Measurements from ENCODE around the gene HPSE2. TPM values are rescaled to one million over a fixed set of nuclear protein-coding genes. Genes with fewer than 3 reads are reported as not detected.

HPSE2 gene
- total RNA-seq, 1 experiment from 2014 or later: 0.05 TPM

GRCh38 chr10:98569853-98570252 is 665.8 kb downstream of the HPSE2 start:
- no peak overlapping the region for H3K27ac ChIP-seq (ENCODE audit: low read depth, low read length)
- TF ChIP-seq POLR2AphosphoS5 (IDR thresholded peaks at IDR 0.05; ENCODE audit: low read depth, low read length) (no peak), EGR1 (IDR thresholded peaks at IDR 0.05; ENCODE audit: low read depth) (no peak), YY1 (IDR thresholded peaks at IDR 0.05; ENCODE audit: extremely low read depth, insufficient replicate concordance, low read depth, low read length) (no peak), REST (IDR thresholded peaks at IDR 0.05; ENCODE audit: low read depth) (no peak), EZH2 (IDR thresholded peaks at IDR 0.05) (no peak), FOSL1 (IDR thresholded peaks at IDR 0.05; ENCODE audit: low read depth) (no peak), ZBTB33 (IDR thresholded peaks at IDR 0.05; ENCODE audit: extremely low read depth, insufficient replicate concordance, low read length) (no peak), POLR2A (IDR thresholded peaks at IDR 0.05; ENCODE audit: borderline replicate concordance, extremely low read depth, insufficient read depth, insufficient read length) (no peak), EZH2phosphoT487 (IDR thresholded peaks at IDR 0.05; ENCODE audit: borderline replicate concordance) (no peak), RAD21 (IDR thresholded peaks at IDR 0.05; ENCODE audit: low read depth) (no peak), JUND (IDR thresholded peaks at IDR 0.05) (no peak), TCF7L2 (IDR thresholded peaks at IDR 0.05; ENCODE audit: borderline replicate concordance, extremely low read depth, insufficient read depth, insufficient read length) (no peak)
- no peak overlapping the region for H3K4me3 ChIP-seq (replicated peaks in 1 of 2; ENCODE audit: low read depth in 1 of 2, low read length in 2 of 2)
- BruUV-seq (replicated peaks): no TSS peak
- CTCF ChIA-PET: no interaction called here
- DNase-seq (ENCODE audit: low read depth, low spot score) (no peak), ATAC-seq (no peak)
- no peak overlapping the region for H2AFZ ChIP-seq (ENCODE audit: low read depth, low read length, poor library complexity, severe bottlenecking)
- no peaks in the 10 kb centered on the region for H4K20me1 ChIP-seq (ENCODE audit: insufficient read depth)
- H3K9ac ChIP-seq (ENCODE audit: low read length): no peak overlapping the region
- no peaks in the 10 kb centered on the region for H3K4me1 ChIP-seq (ENCODE audit: control insufficient read depth in 1 of 2, insufficient read depth in 2 of 2, low read length in 2 of 2)
- no peak overlapping the region for H3K4me2 ChIP-seq (ENCODE audit: low read length)
- intact Hi-C loops (cut with micrococcal nuclease): no loop called here
- no peaks in the 10 kb centered on the region for H3K36me3 ChIP-seq (ENCODE audit: control insufficient read depth in 1 of 2, insufficient read depth in 2 of 2, low read length in 2 of 2)
- peaks cover 42% of the 10 kb centered on the region for H3K27me3 ChIP-seq (ENCODE audit: insufficient read depth, low read length)
- no peaks in the 10 kb centered on the region for H3K9me2 ChIP-seq (ENCODE audit: insufficient read depth)
- POLR2A ChIA-PET: no interaction called here
- H3K79me2 ChIP-seq (ENCODE audit: insufficient read depth, low read length): no peaks in the 10 kb centered on the region
- no peaks in the 10 kb centered on the region for H3K9me3 ChIP-seq (ENCODE audit: control insufficient read depth in 1 of 2, insufficient read depth in 1 of 2, low read depth in 1 of 2, low read length in 2 of 2)
- RAD21 ChIA-PET (ENCODE audit: low non-redundant PET in 1 of 2, low total read pairs in 2 of 2, uncharacterized antibody in 2 of 2, unreplicated experiment in 2 of 2): no interaction called here

Measured in HCT116 (cell line).